Tongue (tissue), 2 donors: ENCODE measurements around the gene HBQ1. TPM values are rescaled to one million over a fixed set of nuclear protein-coding genes. Genes with fewer than 3 reads are reported as not detected.
"Not testable (repeated sequence)": the region's sequence is repeated elsewhere in the genome, so short reads cannot be mapped to it uniquely, and the experiment has no call there.

ENCODE experiments used
- DNase-seq: peaks from one replicate; pipeline ENCODE4 v3.0.0-alpha.2; 2015
- total RNA-seq: library from RNA; depleted of rRNA; stranded (reverse); fragments of >200 nt; gene quantifications from one replicate; pipeline ENCODE4 v1.2.3, GENCODE V29; 2014

The HBQ1 gene
- total RNA-seq, 1 donor from 2014 or later = not detected

GRCh38 chr16:176477-177382, 3.5 kb upstream of the HBQ1 start, which contains the start of gene HBA1:
Gene HBA1 (plus strand): TSS chr16:176680. CDS start chr16:176717, 37 bp downstream.
- DNase-seq = not testable (repeated sequence)

- DNase-seq = peak; percentile 79
These were observed 2.9 kb upstream of the HBQ1 start for GRCh38 chr16:177394-177822.

GRCh38 chr16:177981-178667, 2.1 kb upstream of the HBQ1 start:
- no peak for DNase-seq

- no peak for DNase-seq
These were observed 1.6 kb upstream of the HBQ1 start for GRCh38 chr16:178668-179015.

- DNase-seq = no peak
These were observed 807 bp upstream of the HBQ1 start for GRCh38 chr16:179211-180092.

- DNase-seq = peak; percentile 79
These were observed 664 bp downstream of the HBQ1 start for GRCh38 chr16:180681-181564.

- no peak for DNase-seq
These were observed 1.3 kb downstream of the HBQ1 start for GRCh38 chr16:181565-182021.

- DNase-seq = no peak
These were observed 2.7 kb downstream of the HBQ1 start for GRCh38 chr16:183005-183404.

- DNase-seq = no peak
These were observed 5.0 kb downstream of the HBQ1 start for GRCh38 chr16:185213-185612.

GRCh38 chr16:185691-186090, 5.4 kb downstream of the HBQ1 start:
- no peak for DNase-seq

GRCh38 chr16:187330-187729, 7.1 kb downstream of the HBQ1 start:
- DNase-seq = no peak

GRCh38 chr16:188674-189073, 8.4 kb downstream of the HBQ1 start:
- no peak for DNase-seq

GRCh38 chr16:189604-190186, 9.4 kb downstream of the HBQ1 start:
- DNase-seq = no peak

GRCh38 chr16:191831-192230, 11.6 kb downstream of the HBQ1 start:
- DNase-seq = no peak

GRCh38 chr16:192686-193085, 12.4 kb downstream of the HBQ1 start:
- no peak for DNase-seq

- no peak for DNase-seq
These were observed 13.2 kb downstream of the HBQ1 start for GRCh38 chr16:193441-193840.

- DNase-seq = no peak
These were observed 14.3 kb downstream of the HBQ1 start for GRCh38 chr16:194516-194915.

GRCh38 chr16:200388-200787, 20.1 kb downstream of the HBQ1 start:
- DNase-seq = no peak

GRCh38 chr16:203246-203645, 23.0 kb downstream of the HBQ1 start:
- DNase-seq = no peak

- not testable (repeated sequence) for DNase-seq
These were observed 23.8 kb downstream of the HBQ1 start for GRCh38 chr16:204046-204445.

GRCh38 chr16:209359-209758, 29.1 kb downstream of the HBQ1 start:
- DNase-seq = not testable (repeated sequence)
